Neural cell (in vitro differentiated cells): ENCODE results near the gene EFCAB6. TPM values are rescaled to one million over a fixed set of nuclear protein-coding genes. Genes with fewer than 3 reads are reported as not detected.

Experiments
- H2AFZ ChIP-seq: fragments of 200-600, 300-800 bp; sonication (generic), shearing (Covaris generic); 2 replicates; pipeline ENCODE4 v1.6.0; 2014; ENCODE audit warnings: low read depth, mild to moderate bottlenecking, antibody characterized with exemption, low read length, moderate library complexity
- H3F3A ChIP-seq: fragments of 200-600 bp; shearing (Covaris generic); 2 replicates; pipeline ENCODE4 v1.6.1; 2016; ENCODE audit warnings: mild to moderate bottlenecking, moderate library complexity, mixed read lengths, antibody characterized with exemption, low read length; ENCODE audit not compliant: insufficient read depth, poor library complexity, severe bottlenecking
- H3K27ac ChIP-seq: fragments of 200-600, 300-800 bp; sonication (generic), shearing (Covaris generic); 2 replicates; pipeline ENCODE4 v1.5.1; 2014; ENCODE audit warnings: mild to moderate bottlenecking, low read length, moderate library complexity
- H3K27me3 ChIP-seq: fragments of 300-800, 200-600 bp; sonication (generic), shearing (Covaris generic); 2 replicates; pipeline ENCODE4 v1.6.0; 2014; ENCODE audit warnings: mild to moderate bottlenecking, low read depth, low read length, moderate library complexity; ENCODE audit not compliant: insufficient read depth
- H3K36me3 ChIP-seq: fragments of 300-800, 200-600 bp; sonication (generic), shearing (Covaris generic); 2 replicates; pipeline ENCODE4 v1.5.1; 2014; ENCODE audit warnings: mild to moderate bottlenecking, antibody characterized with exemption, low read length, moderate library complexity; ENCODE audit not compliant: insufficient read depth
- H3K4me2 ChIP-seq: fragments of 300-800, 200-600 bp; sonication (generic), shearing (Covaris generic); 2 replicates; pipeline ENCODE4 v1.6.0; 2014; ENCODE audit warnings: mild to moderate bottlenecking, low read length
- H3K4me3 ChIP-seq: fragments of 300-800, 200-600 bp; sonication (generic), shearing (Covaris generic); 2 replicates; pipeline ENCODE4 v1.5.1; 2014; ENCODE audit warnings: mild to moderate bottlenecking, low read length, moderate library complexity
- H3K79me2 ChIP-seq: fragments of 200-600 bp; shearing (Covaris generic); replicated peaks from 2 replicates; pipeline ENCODE4 v1.6.0; 2014; ENCODE audit warnings: mild to moderate bottlenecking, low read length, moderate library complexity; ENCODE audit not compliant: insufficient read depth
- H3K9ac ChIP-seq: fragments of 300-800, 200-600 bp; sonication (generic), shearing (Covaris generic); 2 replicates; pipeline ENCODE4 v1.6.1; 2016; ENCODE audit warnings: mild to moderate bottlenecking, low read length, mixed read lengths
- H3K9me2 ChIP-seq: fragments of 200-600 bp; shearing (Covaris generic); 2 replicates; pipeline ENCODE4 v1.6.1; 2016; ENCODE audit warnings: mild to moderate bottlenecking, low read length, mixed read lengths; ENCODE audit not compliant: insufficient read depth
- H3K9me3 ChIP-seq: fragments of 200-600, 300-800 bp; sonication (generic), shearing (Covaris generic); 2 replicates; pipeline ENCODE4 v1.6.1; 2016; ENCODE audit warnings: mild to moderate bottlenecking, mixed run types, low read length, moderate library complexity, mixed read lengths
- H4K20me1 ChIP-seq: fragments of 200-600 bp; shearing (Covaris generic); 2 replicates; pipeline ENCODE4 v1.6.1; 2016; ENCODE audit warnings: mild to moderate bottlenecking, mixed run types; ENCODE audit not compliant: insufficient read depth
- CTCF ChIP-seq: fragments of 450-650 bp; IDR thresholded peaks from 2 replicates; pipeline ENCODE4 v1.5.1; 2014; ENCODE audit warnings: antibody characterized with exemption, mild to moderate bottlenecking, moderate library complexity; ENCODE audit not compliant: poor library complexity, severe bottlenecking
- EZH2 ChIP-seq: fragments of 200-600, 300-800 bp; shearing (Covaris generic), sonication (generic); IDR thresholded peaks from 2 replicates; pipeline ENCODE4 v1.6.1; 2014; ENCODE audit warnings: antibody characterized with exemption, low read length, borderline replicate concordance, mild to moderate bottlenecking; ENCODE audit not compliant: insufficient read depth, poor library complexity, severe bottlenecking
- RAD21 ChIP-seq: fragments of 450-650 bp; conservative IDR thresholded peaks from 2 replicates; pipeline ENCODE4 v1.6.1; 2014; ENCODE audit warnings: antibody characterized with exemption, mild to moderate bottlenecking, moderate library complexity
- REST ChIP-seq: IDR thresholded peaks from 2 replicates; pipeline ENCODE4 v1.6.1; 2012; ENCODE audit warnings: borderline replicate concordance
- SMC3 ChIP-seq: fragments of 450-650 bp; conservative IDR thresholded peaks from 2 replicates; pipeline ENCODE4 v1.6.1; 2014; ENCODE audit warnings: antibody characterized with exemption, mild to moderate bottlenecking, moderate library complexity; ENCODE audit not compliant: poor library complexity
- TAF1 ChIP-seq: IDR thresholded peaks from 2 replicates; pipeline ENCODE4 v1.6.1; 2012; ENCODE audit warnings: low read depth
- polyA plus RNA-seq: library from polyadenylated mRNA; depleted of rRNA; stranded (reverse); fragments of >200 nt; gene quantifications from 2 replicates; pipeline ENCODE4 v1.2.3, GENCODE V29; 2014

Gene EFCAB6
- polyA plus RNA-seq, 1 donor from 2014 or later, result 1.4 TPM

GRCh38 chr22:43537019-43537585 lies 275.0 kb downstream of the EFCAB6 start:
- H2AFZ ChIP-seq, result no peak overlapping the region
- H3K36me3 ChIP-seq, result no peaks in the 10 kb centered on the region
- H3K27me3 ChIP-seq, result no peaks in the 10 kb centered on the region
- H3K9me2 ChIP-seq, result no peaks in the 10 kb centered on the region
- no peak overlapping the region for H3K4me2 ChIP-seq
- no peak overlapping the region for H3K27ac ChIP-seq
- H3K79me2 ChIP-seq, result no peaks in the 10 kb centered on the region
- no peaks in the 10 kb centered on the region for H3F3A ChIP-seq
- H3K9ac ChIP-seq, result no peak overlapping the region
- H3K9me3 ChIP-seq, result peaks cover 4% of the 10 kb centered on the region
- no peaks in the 10 kb centered on the region for H4K20me1 ChIP-seq
- no peak for TF ChIP-seq TAF1
- no peak overlapping the region for H3K4me3 ChIP-seq

- H3K9me2 ChIP-seq, result no peaks in the 10 kb centered on the region
- H3F3A ChIP-seq, result no peaks in the 10 kb centered on the region
- no peak for TF ChIP-seq RAD21
- no peak overlapping the region for H3K4me3 ChIP-seq
- no peak overlapping the region for H3K4me2 ChIP-seq
- peaks cover 4% of the 10 kb centered on the region for H3K9me3 ChIP-seq
- no peaks in the 10 kb centered on the region for H3K36me3 ChIP-seq
- no peak overlapping the region for H3K9ac ChIP-seq
- no peak overlapping the region for H3K27ac ChIP-seq
- no peak overlapping the region for H2AFZ ChIP-seq
- H4K20me1 ChIP-seq, result no peaks in the 10 kb centered on the region
- no peaks in the 10 kb centered on the region for H3K27me3 ChIP-seq
- no peaks in the 10 kb centered on the region for H3K79me2 ChIP-seq
Measured at GRCh38 chr22:43535741-43536140, 276.4 kb downstream of the EFCAB6 start.

- Histone ChIP-seq H4K20me1 (no peaks in the 10 kb centered on the region), H3F3A (no peaks in the 10 kb centered on the region), H3K9ac (no peak overlapping the region), H3K4me3 (no peak overlapping the region), H2AFZ (no peak overlapping the region), H3K27me3 (no peaks in the 10 kb centered on the region), H3K4me2 (no peak overlapping the region), H3K79me2 (no peaks in the 10 kb centered on the region), H3K27ac (no peak overlapping the region), H3K9me3 (peaks cover 4% of the 10 kb centered on the region), H3K36me3 (no peaks in the 10 kb centered on the region), H3K9me2 (no peaks in the 10 kb centered on the region)
- TF ChIP-seq EZH2, result no peak
- TF ChIP-seq REST, result no peak
- TF ChIP-seq SMC3, result no peak
- no peak for TF ChIP-seq TAF1
- no peak for TF ChIP-seq CTCF
Measured at GRCh38 chr22:43535336-43535735, 276.8 kb downstream of the EFCAB6 start.
